IMR-90 (cell line): ENCODE results near the gene KCNMA1.

Experiments used
- CEBPB ChIP-seq: IDR thresholded peaks from 2 replicates; pipeline ENCODE4 v1.6.1; 2012; ENCODE audit warnings: low read depth, low read length, improper control_type of control experiment
- CTCF ChIP-seq: conservative IDR thresholded peaks from 2 replicates; pipeline ENCODE4 v1.5.1; 2012; ENCODE audit warnings: mild to moderate bottlenecking, low read depth, low read length, improper control_type of control experiment
- ELK1 ChIP-seq: fragments of 150-350 bp; IDR thresholded peaks from 2 replicates; pipeline ENCODE4 v1.6.1; 2016; ENCODE audit warnings: low read depth, mild to moderate bottlenecking, low read length, moderate library complexity, borderline replicate concordance
- MAZ ChIP-seq: IDR thresholded peaks from 2 replicates; pipeline ENCODE4 v1.6.1; 2012; ENCODE audit warnings: low read depth, mild to moderate bottlenecking, low read length, improper control_type of control experiment, moderate library complexity, borderline replicate concordance
- POLR2A ChIP-seq: IDR thresholded peaks from 2 replicates; pipeline ENCODE4 v1.6.1; 2012; ENCODE audit warnings: mild to moderate bottlenecking, low read depth, low read length
- RAD21 ChIP-seq: IDR thresholded peaks from 2 replicates; pipeline ENCODE4 v1.6.1; 2012; ENCODE audit warnings: low read length, improper control_type of control experiment
- RCOR1 ChIP-seq: IDR thresholded peaks from 2 replicates; pipeline ENCODE4 v1.6.1; 2012; ENCODE audit warnings: mild to moderate bottlenecking, low read length, improper control_type of control experiment; ENCODE audit not compliant: insufficient replicate concordance
- USF2 ChIP-seq: fragments of 150-350 bp; IDR thresholded peaks from 2 replicates; pipeline ENCODE4 v1.6.1; 2017; ENCODE audit warnings: mild to moderate bottlenecking, antibody characterized with exemption, low read length, low read depth

- TF ChIP-seq CTCF (no peak), RAD21 (no peak), CEBPB (no peak), RCOR1 (no peak), POLR2A (no peak), USF2 (no peak), MAZ (no peak), ELK1 (no peak)
Observed at GRCh38 chr10:77127243-77127642, 510.4 kb downstream of the KCNMA1 start.
